Endothelial cell of umbilical vein (primary cell): Measurements from ENCODE around the gene KREMEN1. TPM values are rescaled to one million over a fixed set of nuclear protein-coding genes. Genes with fewer than 3 reads are reported as not detected.

Experiments
- BruUV-seq: library from RNA; stranded (reverse); fragments of 400-500 nt; replicated peaks from 2 replicates; lab custom pipeline; 2021; lab: Mats Ljungman, UMichigan
- CTCF ChIA-PET: fragments of 300-600, 350-600 bp; sonication (Branson Sonifier 250); formaldehyde crosslinking; loops from one replicate; lab custom pipeline; 2021; ENCODE audit warnings: antibody characterized with exemption, inconsistent platforms; lab: Charles Lee
- POLR2A ChIA-PET: fragments of 300-600, 350-600 bp; sonication (Branson Sonifier 250); formaldehyde crosslinking; loops from one replicate; lab custom pipeline; 2021; ENCODE audit warnings: antibody characterized with exemption, inconsistent platforms; lab: Charles Lee
- DNase-seq: peaks from one replicate; pipeline ENCODE4 v3.0.0-alpha.2; 2011; ENCODE audit warnings: low read depth, low spot score
- FAIRE-seq: peaks from 2 replicates; lab custom pipeline; 2011; peaks lifted over from hg19 to GRCh38; lab: Jason Lieb, UNC
- H2AFZ ChIP-seq: 2 replicates; pipeline ENCODE4 v1.6.0; 2012; ENCODE audit warnings: low read depth, low read length, control low read depth, inconsistent platforms
- H3K27ac ChIP-seq: 2 replicates; pipeline ENCODE4 v1.5.1; 2011; ENCODE audit warnings: low read depth, mild to moderate bottlenecking, control low read depth, low read length, moderate library complexity; ENCODE audit not compliant: insufficient read depth
- H3K27me3 ChIP-seq, 2 experiments: 2 replicates each; pipeline versions ENCODE4 v1.6.0 to v1.6.1; 2011; ENCODE audit warnings: low read length in 2 of 2, mixed read lengths in 1 of 2; ENCODE audit not compliant: control insufficient read depth in 2 of 2, insufficient read depth in 2 of 2
- H3K36me3 ChIP-seq, 2 experiments: 2 replicates in 1 of 2; 3 replicates in 1 of 2; pipeline ENCODE4 v1.5.1; 2011; ENCODE audit warnings: low read length in 2 of 2, mild to moderate bottlenecking in 1 of 2, moderate library complexity in 1 of 2; ENCODE audit not compliant: control insufficient read depth in 2 of 2, insufficient read depth in 2 of 2; ENCODE audit errors: extremely low read depth in 1 of 2
- H3K4me1 ChIP-seq: 3 replicates; pipeline ENCODE4 v1.5.1; 2011; ENCODE audit warnings: mild to moderate bottlenecking, low read length; ENCODE audit not compliant: control insufficient read depth, insufficient read depth; ENCODE audit errors: extremely low read depth
- H3K4me2 ChIP-seq: 2 replicates; pipeline ENCODE4 v1.6.1; 2011; ENCODE audit warnings: low read length, control low read depth, mixed read lengths; ENCODE audit not compliant: insufficient read depth
- H3K4me3 ChIP-seq, 3 experiments: fragments of 200-600 bp in 1 of 3; sonication (generic), shearing (Covaris generic) in 1 of 3; replicated peaks in 1 of 3; 2 replicates each; pipeline ENCODE4 v1.5.1; 2011 to 2016; ENCODE audit warnings: control low read depth in 3 of 3, low read length in 3 of 3, mild to moderate bottlenecking in 2 of 3, inconsistent platforms in 1 of 3, low read depth in 1 of 3, moderate library complexity in 1 of 3; ENCODE audit not compliant: insufficient read depth in 1 of 3
- H3K79me2 ChIP-seq: 2 replicates; pipeline ENCODE4 v1.6.0; 2012; ENCODE audit warnings: low read length, inconsistent platforms; ENCODE audit not compliant: control insufficient read depth, insufficient read depth
- H3K9ac ChIP-seq: replicated peaks from 2 replicates; pipeline ENCODE3; 2011; ENCODE audit warnings: low read length, control low read depth; ENCODE audit not compliant: insufficient read depth; ENCODE audit errors: extremely low read depth
- H3K9me1 ChIP-seq: replicated peaks from 3 replicates; pipeline ENCODE4 v1.6.0; 2011; ENCODE audit warnings: mild to moderate bottlenecking, low read length; ENCODE audit not compliant: control insufficient read depth, insufficient read depth; ENCODE audit errors: extremely low read depth
- H3K9me3 ChIP-seq: replicated peaks from 2 replicates; pipeline ENCODE4 v1.5.1; 2012; ENCODE audit warnings: low read length, inconsistent platforms; ENCODE audit not compliant: control insufficient read depth, insufficient read depth
- H4K20me1 ChIP-seq: replicated peaks from 2 replicates; pipeline ENCODE3; 2011; ENCODE audit warnings: mild to moderate bottlenecking, low read length; ENCODE audit not compliant: control insufficient read depth, insufficient read depth; ENCODE audit errors: extremely low read depth
- EZH2 ChIP-seq: IDR thresholded peaks from 2 replicates; pipeline ENCODE4 v1.6.1; 2012; ENCODE audit warnings: borderline replicate concordance, low read depth, mild to moderate bottlenecking, moderate library complexity, low read length, inconsistent platforms; ENCODE audit not compliant: severe bottlenecking
- FOS ChIP-seq: IDR thresholded peaks from 2 replicates; pipeline ENCODE4 v1.6.1; 2011; ENCODE audit warnings: mild to moderate bottlenecking, low read length, moderate library complexity, borderline replicate concordance; ENCODE audit not compliant: insufficient read depth
- GATA2 ChIP-seq: IDR thresholded peaks from 2 replicates; pipeline ENCODE4 v1.7.0; 2011; ENCODE audit warnings: low read depth, mild to moderate bottlenecking, moderate library complexity, mixed read lengths, low read length; ENCODE audit not compliant: insufficient read length, insufficient read depth
- MAX ChIP-seq: IDR thresholded peaks from 2 replicates; pipeline ENCODE4 v1.6.1; 2011; ENCODE audit not compliant: insufficient read depth, insufficient read length
- MYC ChIP-seq: IDR thresholded peaks from one replicate; pipeline ENCODE4 v1.6.1; 2011; ENCODE audit warnings: mild to moderate bottlenecking, low read depth, low read length
- POLR2A ChIP-seq: IDR thresholded peaks from 2 replicates; pipeline ENCODE4 v1.6.1; 2012; ENCODE audit warnings: low read depth, mild to moderate bottlenecking, control low read depth, low read length
- POLR2AphosphoS5 ChIP-seq: IDR thresholded peaks from 2 replicates; pipeline ENCODE4 v1.6.1; 2012; ENCODE audit warnings: low read depth, mild to moderate bottlenecking, control low read depth, low read length, moderate library complexity; ENCODE audit not compliant: insufficient read depth
- dilution Hi-C: fragments of 300-500 bp; cut with MboI; formaldehyde crosslinking; loops from one replicate; pipeline ENCODE4 v1.15.0; 2019; ENCODE audit warnings: low sequenced_read_pairs; ENCODE audit not compliant: extremely low pct_ligation_motif_present
- intact Hi-C: fragments of 100-400 bp; cut with micrococcal nuclease; formaldehyde crosslinking; loops from one replicate; pipeline ENCODE4 v1.10.0; 2022
- polyA plus RNA-seq, 4 experiments: library from polyadenylated mRNA; depleted of rRNA in 3 of 4; stranded (reverse) in 3 of 4; unstranded in 1 of 4; fragments of >200 nt; gene quantifications; 2 replicates each; pipeline versions ENCODE4 v1.2.1 to v1.2.3, GENCODE V29; 2011 to 2012; ENCODE audit warnings: missing spikeins in 1 of 4
- total RNA-seq: library from RNA; stranded (reverse); gene quantifications from 2 replicates; pipeline ENCODE4 v1.2.3, GENCODE V29; 2021
- TF ChIP-seq, protein P1 (sequence below), 2 donors: IDR thresholded peaks; 1 replicate in 1 of 2; 2 replicates in 1 of 2; pipeline ENCODE4 v1.5.1; 2011; ENCODE audit warnings: low read length in 2 of 2, mild to moderate bottlenecking in 2 of 2, moderate library complexity in 2 of 2, control low read depth in 1 of 2, inconsistent platforms in 1 of 2, low read depth in 1 of 2; ENCODE audit not compliant: insufficient read depth in 1 of 2; ENCODE audit errors: extremely low read depth in 1 of 2

Gene KREMEN1
- total and polyA plus RNA-seq, 2 donors (not counting 3 experiments of a cell fraction or from before 2014, with no cell fraction given), result 0.58 to 1.1 TPM

DNA sequence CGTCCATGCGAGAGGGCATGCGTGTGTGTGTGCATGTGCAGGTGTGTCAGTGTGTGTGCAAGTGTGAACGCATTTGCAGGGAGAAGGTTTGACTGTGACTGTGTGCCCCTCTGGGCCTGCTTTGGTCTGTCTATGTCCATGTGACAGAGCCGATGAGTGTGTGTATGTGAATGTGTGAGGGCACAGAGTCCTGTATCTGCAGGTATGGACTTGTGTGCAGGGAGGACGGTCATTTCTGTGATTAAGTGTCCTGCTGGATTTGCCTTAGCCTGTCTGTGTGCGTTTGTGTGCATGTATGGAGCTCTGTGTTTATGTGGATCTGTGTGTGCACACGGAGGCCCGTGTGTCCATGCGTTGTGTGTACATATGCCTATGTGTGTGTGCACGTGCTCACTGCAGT is 138.2 kb downstream of the KREMEN1 start:
- no peaks in the 10 kb centered on the region for H3K36me3 ChIP-seq
- H3K9ac ChIP-seq, result no peak overlapping the region
- H3K27ac ChIP-seq, result no peak overlapping the region
- intact Hi-C loops (no loop called here), dilution Hi-C loops (no loop called here)
- no peaks in the 10 kb centered on the region for H3K9me3 ChIP-seq
- H4K20me1 ChIP-seq, result no peaks in the 10 kb centered on the region
- CTCF ChIA-PET, result interaction anchor here (1.1 kb wide), 1 partner anchor 10 kb away, joined by 4 read pairs; no protein-coding TSS in a partner anchor
- no peak overlapping the region for H3K4me3 ChIP-seq
- POLR2A ChIA-PET, result interaction anchor here (0.6 kb wide), 1 partner anchor 99 kb away, joined by 5 read pairs; no protein-coding TSS in a partner anchor
- no peak for FAIRE-seq
- H3K4me1 ChIP-seq, result peaks cover 1% of the 10 kb centered on the region
- H2AFZ ChIP-seq, result no peak overlapping the region
- no peaks in the 10 kb centered on the region for H3K9me1 ChIP-seq
- no peak overlapping the region for H3K4me2 ChIP-seq
- DNase-seq, result no peak
- peaks cover 0 to 9% of the 10 kb centered on the region in 2 experiments for H3K27me3 ChIP-seq
- no peak for TF ChIP-seq MYC
- TF ChIP-seq MAX, result no peak
- no peak for TF ChIP-seq POLR2A
- H3K79me2 ChIP-seq, result no peaks in the 10 kb centered on the region
- BruUV-seq, result no TSS peak

GRCh38 chr22:29211466-29211865 is 138.6 kb downstream of the KREMEN1 start:
- intact Hi-C loops, result no loop called here

More at GRCh38 chr22:29211466-29211865, 138.6 kb downstream of the KREMEN1 start:
- BruUV-seq, result no TSS peak
- Histone ChIP-seq H3K4me1 (no peaks in the 10 kb centered on the region), H3K9ac (no peak overlapping the region), H3K36me3 (no peaks in the 10 kb centered on the region), H3K27me3 (peaks cover 0 to 6% of the 10 kb centered on the region in 2 experiments), H2AFZ (no peak overlapping the region), H3K4me2 (no peak overlapping the region), H3K9me3 (no peaks in the 10 kb centered on the region), H3K27ac (no peak overlapping the region), H3K4me3 (no peak overlapping the region), H3K79me2 (no peaks in the 10 kb centered on the region), H4K20me1 (no peaks in the 10 kb centered on the region), H3K9me1 (no peaks in the 10 kb centered on the region)
- POLR2A ChIA-PET, result interaction anchor here (0.6 kb wide), 1 partner anchor 100 kb away, joined by 5 read pairs; no protein-coding TSS in a partner anchor
- no peak for DNase-seq
- no peak for TF ChIP-seq MAX
- no peak for TF ChIP-seq EZH2
- TF ChIP-seq POLR2AphosphoS5, result no peak
- TF ChIP-seq, protein P1, sequence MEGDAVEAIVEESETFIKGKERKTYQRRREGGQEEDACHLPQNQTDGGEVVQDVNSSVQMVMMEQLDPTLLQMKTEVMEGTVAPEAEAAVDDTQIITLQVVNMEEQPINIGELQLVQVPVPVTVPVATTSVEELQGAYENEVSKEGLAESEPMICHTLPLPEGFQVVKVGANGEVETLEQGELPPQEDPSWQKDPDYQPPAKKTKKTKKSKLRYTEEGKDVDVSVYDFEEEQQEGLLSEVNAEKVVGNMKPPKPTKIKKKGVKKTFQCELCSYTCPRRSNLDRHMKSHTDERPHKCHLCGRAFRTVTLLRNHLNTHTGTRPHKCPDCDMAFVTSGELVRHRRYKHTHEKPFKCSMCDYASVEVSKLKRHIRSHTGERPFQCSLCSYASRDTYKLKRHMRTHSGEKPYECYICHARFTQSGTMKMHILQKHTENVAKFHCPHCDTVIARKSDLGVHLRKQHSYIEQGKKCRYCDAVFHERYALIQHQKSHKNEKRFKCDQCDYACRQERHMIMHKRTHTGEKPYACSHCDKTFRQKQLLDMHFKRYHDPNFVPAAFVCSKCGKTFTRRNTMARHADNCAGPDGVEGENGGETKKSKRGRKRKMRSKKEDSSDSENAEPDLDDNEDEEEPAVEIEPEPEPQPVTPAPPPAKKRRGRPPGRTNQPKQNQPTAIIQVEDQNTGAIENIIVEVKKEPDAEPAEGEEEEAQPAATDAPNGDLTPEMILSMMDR (IDR thresholded peaks at IDR 0.05; ENCODE audit: extremely low read depth in 1 of 2, insufficient read depth in 1 of 2, low read depth in 1 of 2, low read length in 2 of 2), result no peak
- TF ChIP-seq GATA2, result no peak
- TF ChIP-seq POLR2A, result no peak
- TF ChIP-seq FOS, result no peak
- dilution Hi-C loops, result no loop called here
- FAIRE-seq, result no peak
- CTCF ChIA-PET, result no interaction called here
